ENCODE data around the gene BRCA2. TPM values are rescaled to one million over a fixed set of nuclear protein-coding genes. Genes with fewer than 3 reads are reported as not detected.
A peak's percentile ranks its signal among the peaks of the same experiment; 100 is the strongest.

The BRCA2 gene
- total RNA-seq, 1 donor from 2014 or later: 2.4 TPM

DNA sequence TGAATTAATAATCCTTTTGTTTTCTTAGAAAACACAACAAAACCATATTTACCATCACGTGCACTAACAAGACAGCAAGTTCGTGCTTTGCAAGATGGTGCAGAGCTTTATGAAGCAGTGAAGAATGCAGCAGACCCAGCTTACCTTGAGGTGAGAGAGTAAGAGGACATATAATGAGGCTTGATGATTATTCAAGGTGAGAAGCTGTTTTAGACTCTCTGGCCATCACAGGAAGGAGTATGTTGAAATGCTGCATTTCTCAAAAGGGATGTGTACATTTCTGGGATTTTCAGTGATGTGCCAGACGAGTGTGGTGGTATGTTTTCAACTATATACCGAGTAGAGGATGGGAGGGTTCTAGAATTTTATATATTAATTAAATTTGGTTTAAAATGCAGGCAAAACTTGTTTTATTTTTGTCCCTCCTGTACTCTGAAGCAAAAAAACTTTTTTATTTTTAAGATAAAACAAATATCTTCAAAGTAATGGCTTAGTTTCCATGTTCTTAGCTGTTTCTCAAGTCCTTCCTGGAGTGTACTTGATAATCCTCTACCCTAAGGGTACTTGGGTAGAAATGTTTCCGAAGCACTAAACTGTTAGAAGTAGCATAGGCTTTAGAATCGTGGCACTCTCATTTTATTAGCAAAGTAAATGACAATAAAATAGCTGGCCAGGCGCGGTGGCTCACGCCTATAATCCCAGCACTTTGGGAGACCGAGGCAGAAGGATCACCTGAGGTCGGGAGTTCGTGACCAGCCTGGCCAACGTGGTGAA is 61.5 kb downstream of the BRCA2 start:
- H3K27ac ChIP-seq: no peak overlapping the region
- intact Hi-C loops (cut with DNase I): no loop called here
- no peaks in the 10 kb centered on the region for H3K27me3 ChIP-seq (ENCODE audit: low read depth)
- no peaks in the 10 kb centered on the region for H3K4me1 ChIP-seq
- TF ChIP-seq, protein P1, sequence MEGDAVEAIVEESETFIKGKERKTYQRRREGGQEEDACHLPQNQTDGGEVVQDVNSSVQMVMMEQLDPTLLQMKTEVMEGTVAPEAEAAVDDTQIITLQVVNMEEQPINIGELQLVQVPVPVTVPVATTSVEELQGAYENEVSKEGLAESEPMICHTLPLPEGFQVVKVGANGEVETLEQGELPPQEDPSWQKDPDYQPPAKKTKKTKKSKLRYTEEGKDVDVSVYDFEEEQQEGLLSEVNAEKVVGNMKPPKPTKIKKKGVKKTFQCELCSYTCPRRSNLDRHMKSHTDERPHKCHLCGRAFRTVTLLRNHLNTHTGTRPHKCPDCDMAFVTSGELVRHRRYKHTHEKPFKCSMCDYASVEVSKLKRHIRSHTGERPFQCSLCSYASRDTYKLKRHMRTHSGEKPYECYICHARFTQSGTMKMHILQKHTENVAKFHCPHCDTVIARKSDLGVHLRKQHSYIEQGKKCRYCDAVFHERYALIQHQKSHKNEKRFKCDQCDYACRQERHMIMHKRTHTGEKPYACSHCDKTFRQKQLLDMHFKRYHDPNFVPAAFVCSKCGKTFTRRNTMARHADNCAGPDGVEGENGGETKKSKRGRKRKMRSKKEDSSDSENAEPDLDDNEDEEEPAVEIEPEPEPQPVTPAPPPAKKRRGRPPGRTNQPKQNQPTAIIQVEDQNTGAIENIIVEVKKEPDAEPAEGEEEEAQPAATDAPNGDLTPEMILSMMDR (IDR thresholded peaks at IDR 0.05): no peak
- no peaks in the 10 kb centered on the region for H3K36me3 ChIP-seq
- no peak overlapping the region for H3K4me3 ChIP-seq
- DNase-seq (no peak), ATAC-seq (peak; percentile 77 to 89)
- H3K9me3 ChIP-seq: no peaks in the 10 kb centered on the region

GRCh38 chr13:32378012-32378411 is 62.7 kb downstream of the BRCA2 start:
- Histone ChIP-seq H3K27ac (no peak overlapping the region), H3K9me3 (no peaks in the 10 kb centered on the region), H3K4me3 (no peak overlapping the region), H3K4me1 (no peaks in the 10 kb centered on the region), H3K36me3 (no peaks in the 10 kb centered on the region), H3K27me3 (ENCODE audit: low read depth) (no peaks in the 10 kb centered on the region)
- TF ChIP-seq, protein P1 (IDR thresholded peaks at IDR 0.05): no peak
- no peak for DNase-seq
- intact Hi-C loops (cut with DNase I): no loop called here
- ATAC-seq: no peak

DNA sequence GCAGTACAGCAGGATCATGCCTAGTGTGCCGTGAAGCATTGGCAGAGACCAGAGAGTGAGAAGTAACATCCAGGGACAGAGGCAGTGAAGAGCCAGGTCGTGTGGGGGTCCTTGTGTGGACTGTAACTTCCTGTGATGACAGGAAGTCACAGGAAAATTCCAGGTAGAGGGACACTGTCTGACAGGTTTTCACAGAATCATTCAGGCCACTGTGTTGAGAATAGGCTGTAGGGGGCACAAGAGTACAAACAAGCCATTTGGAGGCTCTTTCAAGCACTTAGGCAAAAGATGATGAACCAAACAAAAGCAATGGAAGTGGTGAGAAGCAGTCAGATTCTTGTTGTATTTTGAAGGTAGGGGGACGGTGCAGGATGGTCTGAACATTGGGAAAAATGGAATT is 66.2 kb downstream of the BRCA2 start:
- DNase-seq: no peak
- no peaks in the 10 kb centered on the region for H3K4me1 ChIP-seq
- no peak overlapping the region for H3K27ac ChIP-seq
- no peaks in the 10 kb centered on the region for H3K36me3 ChIP-seq
- intact Hi-C loops (cut with DNase I): no loop called here
- TF ChIP-seq, protein P1 (IDR thresholded peaks at IDR 0.05): peak; percentile 47
- no peak overlapping the region for H3K4me3 ChIP-seq
- no peaks in the 10 kb centered on the region for H3K9me3 ChIP-seq
- ATAC-seq: peak; percentile 31 to 49
- no peaks in the 10 kb centered on the region for H3K27me3 ChIP-seq (ENCODE audit: low read depth)

GRCh38 chr13:32383836-32384618 is 68.7 kb downstream of the BRCA2 start:
- TF ChIP-seq, protein P1 (IDR thresholded peaks at IDR 0.05): no peak
- Histone ChIP-seq H3K9me3 (no peaks in the 10 kb centered on the region), H3K4me3 (no peak overlapping the region), H3K36me3 (no peaks in the 10 kb centered on the region), H3K27ac (no peak overlapping the region), H3K27me3 (ENCODE audit: low read depth) (no peaks in the 10 kb centered on the region), H3K4me1 (no peaks in the 10 kb centered on the region)
- DNase-seq (no peak), ATAC-seq (no peak)
- intact Hi-C loops (cut with DNase I): no loop called here

DNA sequence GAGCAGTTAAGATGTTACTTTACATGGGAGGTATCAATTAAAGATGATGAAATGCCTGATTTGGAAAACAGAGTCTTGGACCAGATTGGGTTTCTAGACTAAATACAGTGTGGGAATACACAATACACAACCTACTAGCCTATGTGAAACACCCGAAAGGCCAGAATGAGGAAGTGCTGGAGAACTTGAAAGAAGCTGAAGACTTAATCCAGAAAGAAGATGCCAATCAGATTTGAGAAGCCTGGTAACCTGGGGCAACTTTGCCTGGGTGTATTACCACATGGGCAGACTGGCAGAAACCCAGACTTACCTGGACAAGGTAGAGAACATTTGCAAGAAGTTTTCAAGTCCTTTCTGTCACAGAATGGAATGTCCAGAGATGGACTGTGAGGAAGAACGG is 69.4 kb downstream of the BRCA2 start:
- no peak overlapping the region for H3K4me3 ChIP-seq
- ATAC-seq (peak in 1 of 2 donors; percentile 49), DNase-seq (no peak)
- intact Hi-C loops (cut with DNase I): no loop called here
- TF ChIP-seq, protein P1 (IDR thresholded peaks at IDR 0.05): no peak
- H3K4me1 ChIP-seq: no peaks in the 10 kb centered on the region
- no peak overlapping the region for H3K27ac ChIP-seq
- H3K27me3 ChIP-seq (ENCODE audit: low read depth): no peaks in the 10 kb centered on the region
- no peaks in the 10 kb centered on the region for H3K9me3 ChIP-seq
- H3K36me3 ChIP-seq: no peaks in the 10 kb centered on the region
